Neural progenitor cell (in vitro differentiated cells): ENCODE data around the gene NMU.

Source experiments
- CTCF ChIP-seq: fragments of 200-600 bp; sonication (generic); IDR thresholded peaks from 2 replicates; pipeline ENCODE4 v1.5.1; 2017; ENCODE audit warnings: antibody characterized with exemption, mild to moderate bottlenecking
- EZH2 ChIP-seq: fragments of 200-600 bp; sonication (generic); IDR thresholded peaks from 2 replicates; pipeline ENCODE4 v1.6.1; 2017; ENCODE audit warnings: antibody characterized with exemption, mild to moderate bottlenecking, moderate library complexity
- EZH2phosphoT487 ChIP-seq: fragments of 200-600 bp; sonication (generic); IDR thresholded peaks from 2 replicates; pipeline ENCODE4 v1.6.1; 2017; ENCODE audit warnings: antibody characterized with exemption

DNA sequence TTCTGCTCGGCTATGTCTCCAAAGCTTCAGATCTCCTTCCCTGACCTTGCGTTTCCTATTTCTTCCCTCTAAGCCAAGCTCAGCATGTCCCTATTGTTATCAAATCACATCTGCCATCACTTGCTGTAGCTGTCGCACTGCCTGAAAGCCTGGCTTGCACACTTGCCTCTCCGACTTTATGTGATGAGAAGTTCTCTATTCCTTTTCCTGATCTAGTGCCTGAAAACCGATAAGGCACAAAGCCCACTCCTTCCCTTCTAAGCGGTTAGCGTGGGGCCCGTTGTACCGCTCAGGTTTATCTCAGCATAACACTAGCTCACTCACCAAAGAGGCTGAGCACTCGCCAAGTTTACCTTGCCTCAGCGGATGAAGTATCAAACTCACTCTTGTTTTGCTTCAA, 816 bp downstream of the NMU start:
- TF ChIP-seq EZH2, result no peak
- no peak for TF ChIP-seq CTCF
- TF ChIP-seq EZH2phosphoT487, result no peak
